C4-2B (cell line): ENCODE data around the gene MKX.

ENCODE experiments used
- H3K27ac ChIP-seq: fragments of 450-650 bp; 2 replicates; pipeline ENCODE4 v1.5.1; 2017
- ZFX ChIP-seq: fragments of 450-650 bp; IDR thresholded peaks from 2 replicates; pipeline ENCODE4 v1.6.1; 2017
- TF ChIP-seq, protein P1 (sequence below): fragments of 450-650 bp; conservative IDR thresholded peaks from 2 replicates; pipeline ENCODE4 v1.5.1; 2017; ENCODE audit warnings: mild to moderate bottlenecking

Gene MKX

DNA sequence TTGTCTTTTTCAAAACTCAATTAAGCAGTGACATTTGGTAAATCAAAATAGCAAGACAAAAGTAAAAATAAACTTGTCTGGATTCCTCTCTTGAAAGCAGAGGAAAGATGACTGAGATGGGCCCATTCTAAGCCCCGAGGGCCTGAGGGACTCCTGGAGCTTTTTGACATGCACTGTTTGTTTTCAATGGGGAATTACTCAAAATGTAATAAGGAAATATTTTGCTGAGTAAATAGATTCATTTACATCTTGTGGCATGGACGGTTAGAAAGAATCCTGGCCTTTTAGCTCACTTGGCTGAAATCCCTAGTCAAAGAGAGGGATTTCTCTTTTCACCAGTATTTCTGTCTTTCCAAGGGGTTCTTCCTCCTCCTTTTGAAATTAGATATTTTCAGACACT is 108.0 kb downstream of the MKX start:
- TF ChIP-seq, protein P1, sequence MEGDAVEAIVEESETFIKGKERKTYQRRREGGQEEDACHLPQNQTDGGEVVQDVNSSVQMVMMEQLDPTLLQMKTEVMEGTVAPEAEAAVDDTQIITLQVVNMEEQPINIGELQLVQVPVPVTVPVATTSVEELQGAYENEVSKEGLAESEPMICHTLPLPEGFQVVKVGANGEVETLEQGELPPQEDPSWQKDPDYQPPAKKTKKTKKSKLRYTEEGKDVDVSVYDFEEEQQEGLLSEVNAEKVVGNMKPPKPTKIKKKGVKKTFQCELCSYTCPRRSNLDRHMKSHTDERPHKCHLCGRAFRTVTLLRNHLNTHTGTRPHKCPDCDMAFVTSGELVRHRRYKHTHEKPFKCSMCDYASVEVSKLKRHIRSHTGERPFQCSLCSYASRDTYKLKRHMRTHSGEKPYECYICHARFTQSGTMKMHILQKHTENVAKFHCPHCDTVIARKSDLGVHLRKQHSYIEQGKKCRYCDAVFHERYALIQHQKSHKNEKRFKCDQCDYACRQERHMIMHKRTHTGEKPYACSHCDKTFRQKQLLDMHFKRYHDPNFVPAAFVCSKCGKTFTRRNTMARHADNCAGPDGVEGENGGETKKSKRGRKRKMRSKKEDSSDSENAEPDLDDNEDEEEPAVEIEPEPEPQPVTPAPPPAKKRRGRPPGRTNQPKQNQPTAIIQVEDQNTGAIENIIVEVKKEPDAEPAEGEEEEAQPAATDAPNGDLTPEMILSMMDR: no peak
- no peak for TF ChIP-seq ZFX
- H3K27ac ChIP-seq: no peak overlapping the region

DNA sequence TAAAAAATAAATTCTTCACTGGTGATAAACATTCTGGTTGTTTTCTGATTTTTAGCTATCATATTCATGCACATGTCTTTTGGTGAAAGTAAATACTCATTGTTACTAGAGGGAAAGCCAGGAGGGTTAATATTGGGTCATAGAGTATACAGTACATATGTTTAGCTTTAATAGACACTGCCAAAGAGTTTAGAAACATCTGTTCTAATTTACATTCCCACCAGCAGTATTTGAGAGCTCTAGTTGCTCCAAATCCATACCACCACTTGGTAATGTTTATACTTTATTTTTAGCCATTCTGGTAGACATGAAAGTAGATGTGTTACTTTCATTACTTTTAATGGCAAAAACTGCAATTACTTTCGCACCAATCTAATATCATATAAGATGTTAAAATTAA is 108.8 kb downstream of the MKX start:
- no peak overlapping the region for H3K27ac ChIP-seq
- TF ChIP-seq, protein P1: no peak
- no peak for TF ChIP-seq ZFX

DNA sequence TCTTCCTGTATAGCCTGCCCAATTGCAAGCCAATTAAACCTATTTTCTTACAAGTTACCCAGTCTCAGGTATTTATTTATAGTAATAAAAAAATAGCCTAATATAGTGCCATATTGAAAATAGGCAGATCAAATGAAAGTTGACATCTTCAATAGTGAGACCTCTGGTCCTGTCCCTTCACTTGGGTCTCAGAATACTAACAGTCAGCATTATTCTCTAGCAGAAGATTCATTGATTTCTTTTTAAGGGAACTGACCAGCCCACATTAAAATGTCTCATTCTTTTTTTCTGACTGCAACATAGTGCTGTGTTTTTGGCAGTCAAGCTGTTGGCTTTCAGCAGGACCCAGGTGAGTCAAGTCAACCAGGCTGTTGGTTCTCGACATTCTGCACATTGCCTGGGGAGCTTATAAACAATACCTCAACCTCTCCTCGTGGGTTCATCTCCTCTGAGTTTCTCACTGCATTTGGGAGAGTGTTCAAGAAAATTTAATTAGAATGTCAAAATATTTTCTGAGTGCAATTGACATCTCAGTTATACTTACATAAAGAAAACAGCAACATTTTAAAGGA is 109.8 kb downstream of the MKX start:
- TF ChIP-seq, protein P1: no peak
- no peak for TF ChIP-seq ZFX
- no peak overlapping the region for H3K27ac ChIP-seq

DNA sequence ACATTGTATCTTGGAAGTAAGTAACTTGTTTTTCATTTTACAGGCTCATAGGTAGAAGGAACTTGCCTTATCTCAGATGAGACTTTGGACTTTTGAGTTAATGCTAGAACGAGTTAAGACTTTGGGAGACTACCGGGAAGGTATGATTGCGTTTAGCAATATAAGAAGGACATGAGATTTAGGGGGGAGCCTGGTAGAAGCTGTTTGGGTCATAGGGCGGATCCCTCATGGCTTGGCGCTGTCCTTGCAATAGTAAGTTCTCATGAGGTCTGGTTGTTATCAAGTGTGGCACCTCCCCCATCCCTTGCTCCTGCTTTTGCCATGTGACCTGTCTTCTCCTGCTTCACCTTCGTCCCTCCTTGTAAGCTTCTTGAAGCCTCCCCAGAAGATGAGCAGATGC is 110.3 kb downstream of the MKX start:
- H3K27ac ChIP-seq: no peak overlapping the region
- TF ChIP-seq, protein P1: no peak
- TF ChIP-seq ZFX: no peak

DNA sequence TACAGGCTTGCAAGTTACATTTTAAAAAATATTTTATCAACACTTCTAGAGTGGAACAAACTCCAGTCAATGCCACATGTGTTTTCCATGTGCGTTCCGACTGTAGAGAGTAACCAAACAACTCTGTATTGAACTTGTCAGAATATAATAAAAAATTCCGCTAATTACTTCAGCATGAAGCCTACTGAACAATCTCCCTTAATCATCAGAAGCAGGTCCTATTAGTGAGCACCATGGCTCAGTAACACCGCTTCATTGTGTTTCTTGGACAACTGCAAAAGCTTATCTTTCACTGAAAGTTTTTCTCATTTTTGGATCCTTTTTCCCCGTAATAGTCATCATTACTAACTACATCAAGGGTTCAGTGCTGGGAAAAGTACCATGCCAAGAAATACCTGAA is 117.0 kb downstream of the MKX start:
- H3K27ac ChIP-seq: no peak overlapping the region

DNA sequence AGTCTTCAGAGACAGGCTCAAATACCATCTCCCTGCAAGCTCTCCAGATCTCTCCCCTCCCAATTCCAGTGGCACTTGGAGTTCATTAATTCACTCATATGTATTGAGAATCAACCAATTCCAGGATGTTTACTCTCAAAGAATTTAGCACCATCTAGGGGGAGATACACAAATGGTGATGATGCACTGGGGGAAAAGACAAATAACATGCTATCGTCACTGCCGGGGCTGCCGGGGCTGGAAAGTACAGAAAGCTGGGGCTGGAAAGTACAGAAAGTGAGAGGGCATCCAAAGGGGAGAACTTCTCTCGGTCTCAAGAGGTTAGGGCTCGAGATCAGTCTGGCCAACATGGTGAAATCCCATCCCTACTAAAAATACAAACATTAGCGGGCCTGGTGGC is 118.7 kb downstream of the MKX start:
- TF ChIP-seq ZFX: no peak
- TF ChIP-seq, protein P1: no peak
- no peak overlapping the region for H3K27ac ChIP-seq

More for the DNA sequence above, 117.0 kb downstream of the MKX start:
- TF ChIP-seq, protein P1: no peak

DNA sequence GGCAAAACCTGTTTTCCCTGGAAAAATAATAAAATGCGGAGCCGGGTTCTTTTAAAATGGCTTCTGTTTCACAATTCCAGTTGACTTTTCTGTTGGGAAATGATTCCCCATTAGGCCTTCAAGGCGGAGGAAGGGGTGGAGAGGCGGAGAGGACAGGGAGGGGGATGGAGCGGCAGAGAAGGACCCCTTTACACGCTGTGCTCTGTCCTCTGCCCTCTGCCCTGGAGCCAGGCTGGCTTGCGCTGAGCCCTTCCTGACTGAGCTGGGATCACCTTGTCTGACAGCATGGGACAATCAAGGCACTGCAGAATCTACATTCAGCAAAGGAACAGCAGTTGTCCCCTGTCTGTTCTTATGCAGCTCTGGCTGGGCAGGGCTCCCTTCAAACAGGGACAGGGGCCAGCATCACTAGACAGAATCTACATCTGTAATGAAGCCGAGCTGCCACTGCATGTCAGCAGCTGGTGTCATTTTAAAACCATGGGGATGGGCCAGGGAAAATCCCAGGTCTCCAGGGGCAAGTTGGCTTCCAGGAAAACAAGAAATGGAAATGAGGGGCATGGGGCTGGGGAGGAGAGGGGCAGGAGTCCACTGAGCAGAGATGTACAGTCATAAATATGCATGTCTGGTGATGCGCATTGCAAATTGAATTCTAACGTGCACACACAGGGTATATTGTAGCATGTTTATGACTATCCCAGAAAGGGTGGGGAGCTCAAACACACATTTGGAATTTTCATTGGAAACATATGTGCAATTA is 120.0 kb downstream of the MKX start:
- TF ChIP-seq, protein P1: no peak
- no peak for TF ChIP-seq ZFX
- H3K27ac ChIP-seq: no peak overlapping the region
